GM18499 (cell line): ENCODE results near the gene L2HGDH.
"Not testable (repeated sequence)": the region's sequence is repeated elsewhere in the genome, so short reads cannot be mapped to it uniquely, and the experiment has no call there.

ENCODE experiments used
- ATAC-seq: cut with Tn5 transposase; IDR thresholded peaks from one replicate; pipeline ENCODE4 v1.9.1; 2021; ENCODE audit warnings: moderate number of reproducible peaks; ENCODE audit not compliant: insufficient read depth, unreplicated experiment

The L2HGDH gene

DNA sequence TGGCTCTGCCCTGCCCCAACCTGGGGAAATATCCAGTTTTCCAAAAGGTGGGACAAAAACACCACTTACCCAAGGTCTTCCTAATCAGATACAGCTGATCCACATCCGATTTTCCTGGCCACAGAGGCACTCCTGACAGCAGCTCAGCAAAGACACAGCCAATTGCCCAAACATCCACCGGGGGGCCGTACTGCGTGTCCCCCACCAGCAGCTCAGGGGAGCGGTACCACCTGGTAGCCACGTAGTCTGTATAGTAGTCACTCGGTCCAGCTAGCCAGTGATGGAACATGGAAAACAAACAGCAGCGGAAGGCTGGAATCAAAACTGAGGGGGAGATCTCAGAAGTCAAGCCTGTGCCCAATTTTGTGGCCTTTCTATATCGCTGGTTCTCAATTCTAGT, 28.9 kb upstream of the L2HGDH start:
- ATAC-seq: no peak

DNA sequence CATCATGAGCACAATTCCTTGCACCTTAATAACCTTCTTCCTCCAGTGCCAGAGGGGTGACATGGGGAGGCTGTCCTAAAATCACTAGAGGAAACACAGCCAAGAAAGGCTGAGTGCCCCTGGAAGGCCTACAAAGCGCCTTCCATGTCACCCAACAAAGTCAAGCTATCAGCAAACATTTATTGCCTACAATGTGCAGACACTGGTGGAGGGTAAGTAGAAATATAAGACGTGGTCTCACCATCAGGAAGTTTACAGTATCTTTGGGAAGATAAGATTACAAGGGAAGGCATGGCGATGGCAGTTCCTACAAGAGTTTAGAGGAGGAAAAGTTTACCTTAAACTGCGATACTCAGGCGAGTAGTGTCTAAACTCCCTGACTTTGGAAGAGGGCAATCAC, 28.0 kb upstream of the L2HGDH start:
- no peak for ATAC-seq

DNA sequence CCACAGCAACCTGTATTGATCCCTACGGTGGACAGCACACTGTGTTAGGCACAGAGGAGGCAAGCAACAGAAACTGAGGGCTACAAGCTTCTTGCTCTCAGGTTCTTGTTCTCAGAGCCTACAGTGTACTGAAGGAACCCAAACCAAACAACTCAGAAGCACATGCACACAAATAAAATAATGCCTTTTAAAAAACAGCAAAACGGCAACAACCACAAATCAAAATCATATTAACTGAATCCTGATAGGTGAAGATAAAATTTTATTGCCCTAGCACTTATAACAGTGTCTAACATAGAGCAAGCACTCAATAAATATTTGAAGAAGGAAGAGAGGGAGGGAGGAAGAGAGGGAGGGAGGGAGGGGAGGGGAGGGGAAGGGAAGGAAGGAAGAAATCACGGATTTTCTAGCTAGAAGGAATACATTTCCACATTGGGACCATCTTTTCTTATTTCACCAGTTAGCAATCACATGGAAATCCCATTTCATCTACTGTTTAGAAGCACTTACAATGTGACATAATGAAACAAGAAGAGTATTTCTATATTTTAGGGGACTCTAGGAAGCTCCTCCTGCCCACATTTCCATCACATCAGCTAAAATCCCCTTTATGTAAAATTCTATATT, 27.3 kb upstream of the L2HGDH start:
- ATAC-seq: no peak

DNA sequence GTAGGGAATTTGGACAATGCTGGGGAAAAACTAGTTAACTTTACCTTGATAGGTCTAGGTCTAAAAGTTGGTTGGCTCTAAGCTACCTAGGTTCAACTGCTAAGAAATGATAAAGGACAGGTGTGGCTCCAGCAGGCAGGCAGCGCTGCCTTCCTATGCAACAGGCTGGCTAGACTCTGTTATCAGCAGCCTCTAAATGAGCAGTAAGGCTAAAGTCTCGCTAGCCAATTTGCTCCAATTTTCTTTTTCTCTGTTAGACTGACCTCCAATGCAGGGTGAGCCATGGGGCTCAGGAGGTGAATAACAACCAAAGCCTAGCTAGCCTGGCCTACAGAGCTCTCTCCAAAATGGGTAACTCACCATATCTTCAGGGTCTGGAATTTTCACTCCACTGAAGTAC, 26.6 kb upstream of the L2HGDH start:
- no peak for ATAC-seq

DNA sequence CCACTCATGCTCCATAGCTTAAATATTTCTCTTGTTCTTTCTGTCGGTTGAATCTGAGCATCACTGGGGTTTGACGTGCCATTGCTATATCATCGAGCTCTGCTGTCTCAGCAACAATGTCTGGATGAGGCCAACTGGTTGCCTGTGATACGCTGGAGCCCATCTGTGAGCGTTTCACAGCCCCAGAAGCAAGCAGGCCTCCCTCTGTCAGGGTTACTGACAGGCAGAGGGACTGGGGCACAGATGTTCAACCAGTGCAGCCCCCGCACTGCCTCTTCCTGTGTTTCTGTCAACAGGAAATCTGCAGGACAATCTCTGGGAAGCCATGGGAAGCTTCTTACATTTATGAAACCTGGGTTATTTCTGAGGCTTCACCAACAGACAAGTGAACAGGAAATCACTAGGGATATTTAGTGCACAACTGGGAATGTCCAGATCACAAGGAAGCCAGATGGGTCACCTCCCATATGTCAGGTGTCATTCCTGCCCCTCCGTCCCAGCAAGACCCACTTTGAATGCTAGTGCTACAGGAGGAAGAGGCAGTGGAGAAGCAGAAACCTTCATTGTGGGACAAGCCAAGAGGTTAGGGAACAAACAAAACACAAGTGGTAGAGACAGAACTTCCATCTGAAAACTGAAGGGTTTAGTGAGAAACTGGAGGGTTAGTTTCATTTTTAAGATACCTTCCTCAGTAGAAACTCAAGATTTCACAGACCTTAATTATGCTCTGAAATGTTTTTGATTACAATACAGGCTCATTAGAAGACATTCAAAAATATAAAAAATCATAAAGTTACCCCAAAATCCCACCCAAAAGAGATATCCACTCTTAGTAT, 24.2 kb upstream of the L2HGDH start:
- no peak for ATAC-seq

DNA sequence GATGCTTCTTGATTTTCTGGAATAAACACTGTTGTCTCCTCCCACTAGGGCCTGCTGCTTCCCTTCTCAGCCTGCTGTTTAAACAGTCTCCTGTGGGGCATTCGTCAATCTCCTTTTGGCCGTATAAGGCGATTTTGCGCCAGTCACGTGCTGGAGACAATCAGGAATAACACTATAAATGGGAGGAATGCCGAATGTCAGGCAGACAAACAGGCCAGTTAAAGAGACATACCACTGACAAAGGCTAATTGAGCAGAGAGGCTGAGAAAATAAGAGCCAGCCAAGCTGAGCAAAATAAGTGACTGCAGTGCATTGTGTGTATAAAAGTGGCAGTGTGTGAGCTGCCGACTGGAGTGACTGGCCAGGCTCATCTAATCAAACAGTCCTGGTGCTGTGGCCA, 23.4 kb upstream of the L2HGDH start:
- ATAC-seq: no peak

DNA sequence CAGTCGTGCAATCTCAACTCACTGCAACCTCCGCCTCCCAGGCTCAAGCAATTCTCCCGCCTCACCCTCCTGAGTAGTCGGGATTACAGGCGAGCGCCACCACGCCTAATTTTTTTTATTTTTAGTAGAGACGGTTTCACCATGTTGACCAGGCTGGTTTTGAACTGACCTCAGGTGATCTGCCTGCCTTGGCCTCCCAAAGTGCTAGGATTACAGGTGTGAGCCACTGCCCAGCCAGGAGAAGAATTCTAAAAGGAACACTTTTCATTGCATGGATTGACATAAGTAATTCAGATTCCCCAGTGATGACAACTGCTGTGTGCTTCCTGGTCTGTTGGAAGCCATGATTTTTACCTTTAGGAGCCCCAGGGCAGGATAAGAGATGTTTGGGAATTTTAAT, 22.2 kb upstream of the L2HGDH start:
- ATAC-seq: no peak

DNA sequence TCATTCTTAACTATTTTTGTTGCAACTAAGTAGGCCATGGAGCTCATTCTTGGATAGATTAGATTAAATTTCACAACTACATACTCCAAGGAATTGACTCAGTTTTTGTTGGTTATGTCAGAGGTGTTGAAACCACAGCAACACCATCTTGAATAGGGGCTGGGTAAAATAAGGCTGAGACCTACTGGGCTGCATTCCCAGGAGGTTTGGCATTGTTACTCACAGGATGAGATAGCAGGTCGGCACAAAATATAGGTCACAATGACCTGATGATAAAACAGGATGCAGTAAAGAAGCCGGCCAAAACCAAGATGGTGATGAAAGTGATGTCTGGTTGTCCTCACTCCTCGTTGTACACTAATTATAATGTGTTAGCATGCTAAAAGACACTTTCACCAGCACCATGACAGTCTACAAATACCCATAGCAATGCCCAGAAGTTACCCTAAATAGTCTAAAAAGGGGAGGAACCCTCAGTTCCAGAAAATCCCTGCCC, 21.0 kb upstream of the L2HGDH start:
- ATAC-seq: no peak

DNA sequence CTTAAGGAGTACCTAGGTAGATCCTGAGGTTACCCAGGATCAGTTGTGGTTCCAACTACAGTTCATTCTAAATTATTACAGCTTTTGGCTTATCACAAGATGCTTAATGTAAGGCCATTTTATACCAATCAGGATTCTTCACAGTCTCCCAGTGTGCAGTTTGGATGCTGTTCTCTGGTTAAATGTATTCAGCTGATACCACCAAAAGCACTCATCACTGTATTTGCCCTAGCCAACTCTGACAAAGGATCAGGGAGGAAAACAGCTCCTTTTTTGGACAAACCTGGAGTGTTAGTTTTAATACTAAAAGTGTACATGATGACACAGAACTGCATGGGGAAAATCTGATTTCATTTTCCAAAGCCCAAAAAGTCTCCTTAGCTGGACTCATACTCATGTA, 19.6 kb upstream of the L2HGDH start:
- no peak for ATAC-seq

DNA sequence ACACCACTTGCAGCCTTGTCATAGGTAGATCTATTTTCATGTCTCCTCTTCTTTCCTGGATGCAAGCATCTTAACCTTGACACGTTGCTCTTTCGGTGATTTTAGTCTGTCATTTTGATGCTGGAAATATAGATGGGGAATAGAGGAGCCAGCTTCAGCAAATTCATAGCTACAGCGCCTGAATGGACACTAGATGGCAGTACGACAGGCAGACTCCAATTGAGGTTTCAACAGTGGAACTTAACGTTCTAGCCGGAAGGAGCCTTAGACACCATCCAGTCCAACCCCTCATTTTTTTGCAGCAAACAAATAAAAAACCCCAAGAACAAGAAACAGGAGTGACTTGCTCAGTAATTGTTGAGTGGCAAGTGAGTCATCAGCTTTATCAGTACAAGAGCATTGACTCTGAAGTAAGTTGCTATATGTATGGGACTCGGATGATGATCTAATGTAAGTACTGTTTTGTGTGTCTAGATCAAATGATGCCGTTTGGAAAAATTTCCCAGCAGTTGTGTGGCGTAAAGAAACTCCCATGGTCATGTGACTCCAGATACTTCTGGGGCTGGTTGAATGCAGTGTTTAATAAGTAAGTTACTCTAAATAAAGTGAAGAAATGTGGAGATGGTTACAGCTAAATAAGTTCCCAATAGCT, 9.1 kb upstream of the L2HGDH start:
- peak; percentile 85 for ATAC-seq

DNA sequence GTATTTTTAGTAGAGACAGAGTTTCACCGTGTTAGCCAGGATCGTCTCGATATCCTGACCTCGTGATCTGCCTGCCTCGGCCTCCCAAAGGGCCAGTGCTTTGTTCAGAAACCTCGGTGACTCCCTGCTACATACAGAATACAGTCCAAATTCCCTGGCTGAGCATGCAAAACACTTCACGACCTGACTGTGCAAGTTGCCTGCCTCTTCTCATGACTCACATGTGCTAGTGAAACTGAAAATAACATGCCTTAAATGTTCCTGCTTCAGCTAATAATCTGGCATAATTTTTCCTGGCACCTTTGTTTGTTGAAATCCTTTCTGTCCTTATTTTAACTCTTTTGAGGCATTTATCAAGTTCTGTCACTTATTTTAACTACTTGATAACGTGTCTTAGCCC, 8.3 kb upstream of the L2HGDH start:
- ATAC-seq: no peak

DNA sequence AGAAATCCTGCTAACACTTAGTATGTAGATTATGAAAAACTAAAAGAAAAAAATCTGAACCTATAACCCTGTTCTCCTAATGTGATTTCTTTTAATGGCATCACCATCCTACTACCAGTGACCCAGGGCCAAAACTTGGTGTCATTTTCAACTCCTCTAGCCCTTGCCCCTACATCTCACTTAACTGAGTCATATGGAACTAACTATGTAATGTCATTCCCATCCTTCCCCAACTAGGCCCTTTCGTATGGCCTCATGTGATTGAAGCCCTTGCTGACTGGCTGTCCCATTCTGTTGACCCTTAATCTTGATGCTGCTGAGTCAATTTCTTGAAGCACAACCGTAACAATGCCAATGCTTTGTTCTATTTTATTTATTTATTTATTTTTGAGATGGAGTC, 7.7 kb upstream of the L2HGDH start:
- no peak for ATAC-seq

DNA sequence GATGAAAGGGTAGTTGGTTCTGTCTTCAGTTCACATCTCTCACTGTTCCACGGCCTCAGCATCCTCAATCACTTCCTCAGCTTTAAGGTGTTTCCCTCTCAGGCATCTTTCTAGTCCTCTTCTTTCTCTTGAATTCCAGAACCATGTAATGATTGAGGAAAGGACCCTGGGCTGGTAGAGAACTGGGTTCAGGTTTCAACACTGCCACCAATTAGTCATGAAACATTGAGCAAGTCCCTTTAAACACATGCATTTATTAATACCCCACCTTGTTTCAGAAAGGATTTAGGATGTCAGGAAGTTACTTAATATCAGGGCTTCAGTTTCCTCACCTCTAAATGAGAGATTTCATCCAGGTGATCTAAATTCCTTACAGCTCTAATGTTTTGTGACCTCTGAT, 7.3 kb upstream of the L2HGDH start:
- no peak for ATAC-seq

DNA sequence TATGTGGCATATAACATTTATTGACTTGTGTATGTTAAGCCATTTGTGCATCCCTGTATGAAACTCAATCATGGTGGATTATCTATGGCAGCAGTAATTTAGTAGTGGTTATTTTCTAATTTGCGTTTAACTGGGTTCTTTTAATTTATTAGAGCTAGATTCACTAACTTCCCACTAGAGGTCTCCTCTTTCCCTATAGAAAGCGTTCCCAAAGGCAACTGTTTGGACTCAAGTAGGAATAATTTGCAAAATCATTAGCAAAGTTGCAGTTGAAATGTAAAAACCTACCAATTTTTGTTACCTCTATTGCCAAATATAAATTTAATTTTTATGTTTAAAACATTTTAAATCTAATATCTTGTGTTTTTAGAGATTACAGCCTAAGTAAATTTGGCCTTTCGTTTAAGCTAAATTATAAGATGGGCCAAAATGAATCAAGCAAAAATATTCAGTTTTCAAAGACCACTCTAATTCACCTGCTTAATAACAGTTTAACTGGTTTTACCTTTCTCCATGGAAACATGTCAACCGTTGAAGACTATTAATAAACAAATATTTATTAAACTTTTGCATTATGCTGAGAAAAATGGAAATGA, 6.1 kb upstream of the L2HGDH start:
- no peak for ATAC-seq

DNA sequence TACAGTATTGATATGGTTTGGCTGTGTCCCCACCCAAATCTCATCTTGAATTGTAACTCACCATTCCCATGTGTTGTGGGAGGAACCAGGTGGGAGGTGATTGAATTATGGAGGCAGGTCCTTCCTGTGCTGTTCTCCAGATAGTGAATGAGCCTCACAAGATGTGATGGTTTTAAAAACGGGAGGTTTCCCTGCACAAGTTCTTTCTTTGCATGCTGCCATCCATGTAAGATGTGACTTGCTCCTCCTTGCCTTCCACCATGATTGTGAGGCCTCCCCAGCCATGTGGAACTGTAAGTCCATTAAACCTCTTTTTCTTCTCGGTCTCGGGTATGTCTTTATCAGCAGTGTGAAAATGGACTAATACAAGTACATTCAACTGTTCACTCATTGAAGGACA, 2.1 kb upstream of the L2HGDH start:
- ATAC-seq: not testable (repeated sequence)

DNA sequence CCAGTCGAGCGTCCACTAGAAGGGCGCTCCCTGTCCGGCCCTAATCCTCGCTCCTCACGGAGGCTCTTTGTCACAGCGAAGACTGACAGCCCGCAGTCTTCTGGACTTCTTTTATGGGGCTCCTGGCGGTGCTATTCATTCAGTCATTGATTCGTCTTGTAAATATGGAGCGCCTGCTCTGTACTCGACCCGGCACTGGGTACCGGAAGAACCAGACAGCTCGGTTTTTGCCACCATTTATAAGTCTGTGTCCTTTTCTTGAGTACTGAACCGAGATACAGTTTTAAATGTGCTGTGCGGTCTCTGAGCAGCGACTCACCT, 665 bp upstream of the L2HGDH start:
- peak; percentile 25 for ATAC-seq

DNA sequence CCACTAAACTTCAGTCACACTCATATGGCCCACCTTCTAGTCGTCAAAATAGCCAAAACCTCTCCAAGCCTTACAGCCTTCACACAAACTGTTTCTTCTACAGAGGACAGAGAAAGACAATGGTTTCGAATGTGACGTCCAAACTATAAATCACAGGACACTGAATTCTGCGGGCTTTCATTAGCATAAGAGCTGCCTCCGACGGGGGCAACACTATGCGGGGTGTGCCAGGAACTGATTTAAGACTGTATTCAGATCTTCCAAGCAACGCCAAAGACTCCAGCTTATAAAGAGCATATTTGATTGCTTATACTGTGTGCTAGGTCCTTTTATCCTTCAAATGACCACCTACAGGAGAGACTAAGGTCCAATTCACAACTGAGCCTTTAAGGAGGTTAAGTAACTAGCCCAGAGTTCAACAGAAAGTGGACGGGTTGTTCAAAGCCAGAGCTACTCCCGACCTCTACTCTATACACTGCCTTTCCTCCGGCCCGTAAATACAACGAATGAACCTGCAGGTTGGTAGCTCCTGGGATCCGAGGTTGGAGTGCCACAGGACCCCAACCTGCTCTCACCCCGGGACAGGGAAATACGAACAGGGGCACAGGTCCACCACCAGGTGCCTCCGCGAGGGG, 575 bp downstream of the L2HGDH start:
- peak; percentile 2 for ATAC-seq

DNA sequence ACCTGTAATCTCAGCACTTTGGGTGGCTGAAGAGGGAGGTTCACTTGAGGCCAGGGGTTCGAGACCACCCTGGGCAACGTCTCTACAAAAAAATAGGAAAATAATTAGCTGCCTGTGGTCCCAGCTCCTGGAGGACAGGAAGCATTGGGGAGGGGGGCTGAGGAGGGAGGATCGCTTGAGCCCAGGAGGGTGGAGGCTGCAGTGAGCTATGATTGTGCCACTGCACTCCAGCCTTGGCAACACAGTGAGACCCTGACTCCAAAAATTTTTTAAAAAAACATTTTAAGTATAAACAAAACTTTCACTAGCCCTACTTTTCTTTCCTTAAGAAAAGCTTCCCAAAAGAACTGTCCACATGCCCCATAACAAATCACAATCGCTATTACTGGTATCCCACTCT, 1.6 kb downstream of the L2HGDH start:
- no peak for ATAC-seq

DNA sequence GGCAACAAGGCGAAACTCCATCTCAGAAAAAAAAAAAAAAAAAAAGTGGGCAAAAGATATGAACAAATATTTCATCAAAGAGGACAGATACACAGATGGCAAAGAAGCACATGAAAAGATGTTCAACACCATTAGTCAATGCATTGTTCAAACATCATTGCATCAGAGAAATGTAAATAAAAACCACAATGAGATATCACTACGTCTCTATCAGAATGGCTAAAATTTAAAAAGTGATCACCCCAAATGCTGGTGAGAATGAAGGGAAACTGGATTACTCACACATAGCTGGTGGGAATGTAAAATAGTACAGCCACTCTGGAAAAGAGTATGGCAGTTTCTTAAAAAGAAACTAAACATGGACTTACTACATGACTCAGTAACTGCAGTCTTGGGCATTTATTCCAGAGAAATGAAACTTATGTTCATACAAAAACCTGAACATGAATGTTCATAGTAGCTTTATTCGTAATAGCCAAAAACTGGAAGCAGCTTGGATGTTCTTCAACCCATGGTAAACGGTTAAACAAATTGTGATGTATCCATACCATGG, 3.6 kb downstream of the L2HGDH start:
- no peak for ATAC-seq

DNA sequence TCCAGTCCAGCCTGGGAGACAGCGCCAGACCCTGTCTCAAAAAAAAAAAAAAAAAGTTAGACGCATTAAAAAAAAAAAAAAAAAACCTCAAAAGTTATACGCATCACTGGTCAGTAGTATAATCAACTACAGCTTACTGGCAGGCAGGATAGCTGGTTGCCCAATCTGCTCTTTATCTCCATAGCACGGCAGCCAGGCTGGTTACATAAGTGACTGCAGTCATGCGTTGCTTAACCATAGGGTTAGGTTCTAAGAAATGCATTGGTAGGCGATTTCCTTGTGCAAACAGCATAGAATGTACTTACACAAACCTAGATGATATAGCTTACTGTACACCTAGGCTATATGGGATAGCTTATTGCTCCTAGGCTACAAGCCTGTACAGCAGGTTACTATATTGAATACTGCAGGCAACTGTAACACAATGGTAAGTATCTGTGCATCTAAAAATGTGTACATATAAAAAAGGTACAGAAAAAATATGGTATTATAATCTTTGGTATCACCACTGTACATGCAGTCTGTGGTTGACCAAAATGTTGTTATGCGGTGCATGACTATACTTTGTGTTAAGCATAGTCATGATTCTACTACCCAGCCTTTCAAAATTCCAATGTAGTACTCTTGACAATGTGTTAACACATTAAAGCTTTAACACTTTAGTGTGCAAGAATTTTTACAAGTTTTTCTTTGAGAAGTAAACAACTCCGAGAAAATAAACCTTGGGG, 8.1 kb downstream of the L2HGDH start:
- no peak for ATAC-seq
